Measurements from ENCODE around the gene SCNN1G. TPM values are rescaled to one million over a fixed set of nuclear protein-coding genes. Genes with fewer than 3 reads are reported as not detected.

The SCNN1G gene
- total and polyA plus RNA-seq, 9 of the 15 experiments (the other 6 are each of a cell fraction or from before 2014, with no cell fraction given) = not detected

DNA sequence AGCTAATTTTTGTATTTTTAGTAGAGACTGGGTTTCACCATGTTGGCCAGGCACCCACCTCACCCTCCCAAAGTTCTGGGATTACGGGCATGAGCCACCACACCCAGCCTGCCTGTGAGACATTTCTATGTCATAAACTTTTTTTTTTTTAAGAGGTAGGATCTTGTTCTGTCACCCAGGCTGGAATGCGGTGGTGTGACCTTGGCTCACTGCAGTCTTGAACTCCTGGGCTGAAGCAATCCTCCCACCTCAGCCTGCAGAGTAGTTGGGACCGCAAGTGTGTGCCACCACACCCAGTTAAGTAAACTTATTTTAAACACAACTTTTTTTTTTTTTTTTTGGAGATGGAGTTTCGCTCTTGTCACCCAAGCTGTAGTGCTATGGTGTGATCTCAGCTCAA is 47.2 kb downstream of the SCNN1G start (continued):
- TF ChIP-seq ZHX1 (conservative IDR thresholded peaks at IDR 0.05; ENCODE audit: low read length) (no peak), ZNF23 (CRISPR knock-in tag; IDR thresholded peaks at IDR 0.05) (no peak), HINFP (tag; conservative IDR thresholded peaks at IDR 0.05; ENCODE audit: low read depth) (no peak), ZNF282 (CRISPR knock-in tag; IDR thresholded peaks at IDR 0.05) (no peak), RREB1 (CRISPR knock-in tag; IDR thresholded peaks at IDR 0.05) (no peak), FOXJ3 (CRISPR knock-in tag; IDR thresholded peaks at IDR 0.05) (no peak), KLF1 (tag; IDR thresholded peaks at IDR 0.05) (no peak), THRAP3 (IDR thresholded peaks at IDR 0.05; ENCODE audit: borderline replicate concordance) (no peak)
